GM19463 (cell line): ENCODE measurements around the gene DEFB132.
"Not testable (repeated sequence)": the region's sequence is repeated elsewhere in the genome, so short reads cannot be mapped to it uniquely, and the experiment has no call there.

Source experiments
- ATAC-seq: cut with Tn5 transposase; IDR thresholded peaks from one replicate; pipeline ENCODE4 v1.9.1; 2021; ENCODE audit warnings: mild to moderate bottlenecking, moderate library complexity; ENCODE audit not compliant: unreplicated experiment

The DEFB132 gene

GRCh38 chr20:257419-257818 is at the start of gene DEFB132:
DEFB132 (plus strand) TSS chr20:257724; CDS start chr20:257779, 55 bp downstream.
- ATAC-seq, result no peak

GRCh38 chr20:208942-209566 is 48.5 kb upstream of the DEFB132 start:
- no peak for ATAC-seq

- ATAC-seq, result no peak
Observed at GRCh38 chr20:210809-211502, 46.6 kb upstream of the DEFB132 start.

GRCh38 chr20:214383-214782 is 43.1 kb upstream of the DEFB132 start:
- ATAC-seq, result no peak

- ATAC-seq, result no peak
Observed at GRCh38 chr20:215796-216195, 41.7 kb upstream of the DEFB132 start.

- ATAC-seq, result no peak
Observed at GRCh38 chr20:217266-217665, 40.3 kb upstream of the DEFB132 start.

GRCh38 chr20:219290-220115 is 38.0 kb upstream of the DEFB132 start:
- ATAC-seq, result no peak

GRCh38 chr20:221258-221830 is 36.2 kb upstream of the DEFB132 start:
- no peak for ATAC-seq

- ATAC-seq, result not testable (repeated sequence)
Observed at GRCh38 chr20:225879-226278, 31.6 kb upstream of the DEFB132 start.

- ATAC-seq, result no peak
Observed at GRCh38 chr20:226958-227357, 30.6 kb upstream of the DEFB132 start, which contains the start of gene DEFB129. DEFB129 (plus strand) TSS chr20:227258; CDS start chr20:227289, 31 bp downstream.

- no peak for ATAC-seq
Observed at GRCh38 chr20:227439-228105, 30.0 kb upstream of the DEFB132 start.

- no peak for ATAC-seq
Observed at GRCh38 chr20:235891-236290, 21.6 kb upstream of the DEFB132 start.

GRCh38 chr20:237489-237888 is 20.0 kb upstream of the DEFB132 start:
- ATAC-seq, result no peak

GRCh38 chr20:237929-238328 is 19.6 kb upstream of the DEFB132 start:
- ATAC-seq, result no peak

- ATAC-seq, result no peak
Observed at GRCh38 chr20:242905-243304, 14.6 kb upstream of the DEFB132 start.

- no peak for ATAC-seq
Observed at GRCh38 chr20:251354-251753, 6.2 kb upstream of the DEFB132 start.

GRCh38 chr20:252801-253200 is 4.7 kb upstream of the DEFB132 start:
- ATAC-seq, result no peak

- not testable (repeated sequence) for ATAC-seq
Observed at GRCh38 chr20:253447-253846, 4.1 kb upstream of the DEFB132 start.

GRCh38 chr20:258269-258858 is 840 bp downstream of the DEFB132 start:
- ATAC-seq, result no peak

GRCh38 chr20:258963-259362 is 1.4 kb downstream of the DEFB132 start:
- no peak for ATAC-seq
